ENCODE results near the gene ZNF595. TPM values are rescaled to one million over a fixed set of nuclear protein-coding genes. Genes with fewer than 3 reads are reported as not detected.
A peak's percentile ranks its signal among the peaks of the same experiment; 100 is the strongest.

ZNF595 gene
- total RNA-seq, 1 donor from 2014 or later = 6.4 TPM

DNA sequence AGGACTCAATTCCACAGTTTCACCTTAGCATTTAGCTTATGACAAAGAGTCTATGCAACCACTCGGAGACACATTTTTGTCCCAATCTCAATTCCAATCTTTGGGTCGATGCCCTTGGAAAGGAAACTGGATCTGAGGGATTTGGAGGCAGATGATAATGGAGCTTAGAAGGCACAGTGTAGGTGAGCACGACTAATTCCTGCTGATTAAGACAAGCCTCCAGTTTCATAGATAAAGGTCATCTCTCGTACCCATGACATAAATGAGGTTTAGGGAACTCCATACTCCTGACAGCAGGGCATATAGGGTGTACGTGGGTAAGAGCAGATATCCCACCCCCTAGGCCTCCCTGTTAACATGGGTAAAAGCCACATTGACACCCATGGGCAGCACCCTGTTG is 46.7 kb downstream of the ZNF595 start:
- Histone ChIP-seq H3K36me3 (ENCODE audit: control insufficient read depth, insufficient read depth, low read length) (no peaks in the 10 kb centered on the region), H3K4me3 (ENCODE audit: low read depth, low read length) (no peak overlapping the region), H3K27me3 (ENCODE audit: control insufficient read depth, insufficient read depth, low read length) (no peaks in the 10 kb centered on the region)
- DNase-seq (ENCODE audit: low read depth) = no peak
- TF ChIP-seq, protein P1, sequence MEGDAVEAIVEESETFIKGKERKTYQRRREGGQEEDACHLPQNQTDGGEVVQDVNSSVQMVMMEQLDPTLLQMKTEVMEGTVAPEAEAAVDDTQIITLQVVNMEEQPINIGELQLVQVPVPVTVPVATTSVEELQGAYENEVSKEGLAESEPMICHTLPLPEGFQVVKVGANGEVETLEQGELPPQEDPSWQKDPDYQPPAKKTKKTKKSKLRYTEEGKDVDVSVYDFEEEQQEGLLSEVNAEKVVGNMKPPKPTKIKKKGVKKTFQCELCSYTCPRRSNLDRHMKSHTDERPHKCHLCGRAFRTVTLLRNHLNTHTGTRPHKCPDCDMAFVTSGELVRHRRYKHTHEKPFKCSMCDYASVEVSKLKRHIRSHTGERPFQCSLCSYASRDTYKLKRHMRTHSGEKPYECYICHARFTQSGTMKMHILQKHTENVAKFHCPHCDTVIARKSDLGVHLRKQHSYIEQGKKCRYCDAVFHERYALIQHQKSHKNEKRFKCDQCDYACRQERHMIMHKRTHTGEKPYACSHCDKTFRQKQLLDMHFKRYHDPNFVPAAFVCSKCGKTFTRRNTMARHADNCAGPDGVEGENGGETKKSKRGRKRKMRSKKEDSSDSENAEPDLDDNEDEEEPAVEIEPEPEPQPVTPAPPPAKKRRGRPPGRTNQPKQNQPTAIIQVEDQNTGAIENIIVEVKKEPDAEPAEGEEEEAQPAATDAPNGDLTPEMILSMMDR (IDR thresholded peaks at IDR 0.05; ENCODE audit: insufficient read depth, low read length, poor library complexity, severe bottlenecking) = no peak

DNA sequence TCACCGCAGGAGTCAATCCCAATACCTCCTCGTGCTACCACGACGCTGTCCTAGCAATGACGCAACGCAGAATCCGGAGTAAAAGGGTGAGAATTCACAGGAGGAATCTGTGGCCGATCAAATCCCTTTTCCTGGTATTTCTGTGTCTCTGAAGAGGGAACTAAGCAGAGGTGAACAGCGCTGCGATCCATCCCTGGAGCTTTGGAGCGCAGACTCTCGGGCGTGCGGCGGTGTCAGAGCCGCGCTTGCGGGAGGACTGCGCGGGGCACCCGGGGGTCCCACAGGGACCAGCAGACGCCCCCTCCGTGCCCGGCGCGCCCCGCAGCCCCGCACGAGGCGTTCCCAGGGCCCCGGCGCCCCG is 53.9 kb downstream of the ZNF595 start:
- Histone ChIP-seq H3K27me3 (ENCODE audit: control insufficient read depth, insufficient read depth, low read length) (peaks cover 28% of the 10 kb centered on the region), H3K36me3 (ENCODE audit: control insufficient read depth, insufficient read depth, low read length) (no peaks in the 10 kb centered on the region), H3K4me3 (ENCODE audit: low read depth, low read length) (no peak overlapping the region)
- TF ChIP-seq, protein P1 (IDR thresholded peaks at IDR 0.05; ENCODE audit: insufficient read depth, low read length, poor library complexity, severe bottlenecking) = no peak
- DNase-seq (ENCODE audit: low read depth) = no peak

DNA sequence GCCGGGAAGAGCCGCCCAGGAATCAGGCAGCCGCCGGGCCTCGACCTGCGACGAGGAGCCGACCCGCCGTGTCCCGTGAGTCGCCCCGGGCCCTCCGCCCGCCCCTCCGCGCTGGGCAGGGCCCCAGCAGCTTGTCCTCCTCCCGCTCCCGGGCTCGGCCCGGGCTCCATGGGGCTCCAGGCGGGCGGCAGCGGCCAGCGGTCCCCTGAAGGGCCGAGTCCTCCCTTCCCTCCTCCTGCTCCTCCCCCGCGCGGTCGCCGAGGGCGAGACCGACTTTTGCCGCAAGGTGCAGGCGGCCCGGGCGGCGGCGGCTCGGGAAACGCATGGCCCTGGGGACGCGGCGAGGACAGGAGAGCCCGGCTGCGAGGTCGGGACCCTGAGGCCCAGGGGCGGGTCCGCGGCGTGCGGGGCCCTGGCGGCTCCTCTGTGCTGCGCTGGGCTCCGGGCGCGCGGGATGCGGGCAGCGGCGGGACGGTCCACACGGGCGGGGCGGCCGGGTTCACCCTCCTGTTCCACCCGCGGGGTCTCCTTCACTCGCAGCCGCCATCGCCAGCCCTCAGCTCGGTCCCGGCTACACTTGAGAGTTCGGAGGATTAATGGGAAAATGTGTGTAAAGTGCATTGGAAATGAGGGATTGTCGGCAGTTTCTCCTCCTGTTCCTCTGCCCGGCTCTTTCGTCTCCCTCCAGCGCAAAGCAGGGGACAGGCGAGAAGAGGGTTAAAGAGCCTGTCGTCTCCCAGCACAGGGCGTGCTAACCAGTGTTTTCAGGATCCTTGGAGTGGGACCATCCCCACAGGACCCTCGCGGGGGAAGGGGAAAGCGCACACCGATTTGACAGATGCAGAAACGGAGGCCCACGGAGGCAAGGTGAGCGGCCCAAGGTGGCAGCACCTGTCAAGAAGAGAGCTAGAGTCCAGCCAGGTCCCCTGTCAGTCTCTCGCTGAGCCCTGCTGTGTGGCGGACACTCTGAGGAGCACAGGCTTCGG is 54.6 kb downstream of the ZNF595 start:
- DNase-seq (ENCODE audit: low read depth) = no peak
- TF ChIP-seq, protein P1 (IDR thresholded peaks at IDR 0.05; ENCODE audit: insufficient read depth, low read length, poor library complexity, severe bottlenecking) = no peak
- Histone ChIP-seq H3K4me3 (ENCODE audit: low read depth, low read length) (peak overlapping the region; percentile 13), H3K36me3 (ENCODE audit: control insufficient read depth, insufficient read depth, low read length) (no peaks in the 10 kb centered on the region), H3K27me3 (ENCODE audit: control insufficient read depth, insufficient read depth, low read length) (peaks cover 28% of the 10 kb centered on the region)

DNA sequence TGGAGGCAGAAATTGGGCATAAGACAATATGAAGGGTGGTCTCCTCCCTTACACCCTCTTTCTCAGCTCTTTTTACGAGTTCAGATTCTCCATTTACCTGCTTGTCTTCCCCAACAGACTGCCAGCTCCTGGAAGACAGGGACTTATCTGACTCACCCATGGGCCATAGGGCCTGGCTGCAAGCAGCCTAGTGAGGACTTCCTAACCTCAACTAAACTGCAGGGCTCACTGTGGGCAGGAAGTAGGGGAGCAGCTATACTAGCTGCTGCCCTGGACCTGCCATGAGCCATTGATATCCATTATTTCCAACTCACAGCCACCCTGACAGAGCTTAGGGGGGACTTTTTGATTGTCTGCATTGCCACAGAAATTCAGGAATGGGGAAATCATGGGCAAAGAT is 59.6 kb downstream of the ZNF595 start:
- TF ChIP-seq, protein P1 (IDR thresholded peaks at IDR 0.05; ENCODE audit: insufficient read depth, low read length, poor library complexity, severe bottlenecking) = no peak

DNA sequence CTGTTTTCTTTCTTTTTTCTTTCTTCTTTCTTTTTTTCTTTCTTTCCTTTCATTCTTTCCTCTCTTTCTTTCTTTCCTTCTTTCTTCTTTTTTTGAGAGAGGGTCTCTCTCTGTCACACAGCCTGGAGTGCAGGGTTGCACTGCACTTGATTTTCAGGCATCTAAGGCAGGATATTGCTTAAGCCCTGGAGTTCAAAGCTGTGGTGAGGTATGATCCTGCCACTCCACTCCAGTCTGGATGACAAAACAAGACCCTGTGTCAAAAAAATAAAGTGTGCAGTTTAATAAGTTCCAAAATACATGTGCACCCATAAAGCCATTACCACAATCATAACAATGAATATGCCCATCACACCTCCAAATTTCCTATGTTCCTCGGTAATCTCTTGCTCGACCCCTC is 60.6 kb downstream of the ZNF595 start:
- DNase-seq (ENCODE audit: low read depth) = no peak
- TF ChIP-seq, protein P1 (IDR thresholded peaks at IDR 0.05; ENCODE audit: insufficient read depth, low read length, poor library complexity, severe bottlenecking) = no peak
- H3K27me3 ChIP-seq (ENCODE audit: control insufficient read depth, insufficient read depth, low read length) = peaks cover 3% of the 10 kb centered on the region
- no peaks in the 10 kb centered on the region for H3K36me3 ChIP-seq (ENCODE audit: control insufficient read depth, insufficient read depth, low read length)
- H3K4me3 ChIP-seq (ENCODE audit: low read depth, low read length) = no peak overlapping the region

More for the DNA sequence above, 59.6 kb downstream of the ZNF595 start:
- no peaks in the 10 kb centered on the region for H3K36me3 ChIP-seq (ENCODE audit: control insufficient read depth, insufficient read depth, low read length)
- no peak overlapping the region for H3K4me3 ChIP-seq (ENCODE audit: low read depth, low read length)
- peaks cover 13% of the 10 kb centered on the region for H3K27me3 ChIP-seq (ENCODE audit: control insufficient read depth, insufficient read depth, low read length)
- no peak for DNase-seq (ENCODE audit: low read depth)
